Measurements from ENCODE around the gene STMN3. TPM values are rescaled to one million over a fixed set of nuclear protein-coding genes. Genes with fewer than 3 reads are reported as not detected.

The STMN3 gene
- total RNA-seq, 1 experiment from 2014 or later = 15.8 TPM

- Histone ChIP-seq H3F3A (ENCODE audit: low read length, unreplicated experiment) (no peaks in the 10 kb centered on the region), H3K36me3 (ENCODE audit: low read depth, low read length) (peaks cover 8% of the 10 kb centered on the region), H4K20me1 (ENCODE audit: low read length) (no peaks in the 10 kb centered on the region), H3K79me2 (ENCODE audit: low read length) (no peaks in the 10 kb centered on the region), H3K9me2 (replicated peaks; ENCODE audit: low read length) (no peaks in the 10 kb centered on the region), H3K4me3 (ENCODE audit: low read length) (no peak overlapping the region), H3K27ac (ENCODE audit: low read length) (no peak overlapping the region), H3K9ac (ENCODE audit: low read length) (no peak overlapping the region), H3K4me1 (ENCODE audit: insufficient read depth, low read length) (no peaks in the 10 kb centered on the region), H3K27me3 (ENCODE audit: low read length) (no peaks in the 10 kb centered on the region), H3K9me3 (ENCODE audit: low read length) (no peaks in the 10 kb centered on the region), H3K4me2 (ENCODE audit: low read length) (no peak overlapping the region), H2AFZ (ENCODE audit: low read length) (no peak overlapping the region)
- ChIA-PET POLR2A (ENCODE audit: unreplicated experiment) (no interaction called here), CTCF (no interaction called here)
- intact Hi-C loops (cut with micrococcal nuclease) = no loop called here
- no peak for TF ChIP-seq CTCF (conservative IDR thresholded peaks at IDR 0.05; ENCODE audit: low read depth, low read length)
- TF ChIP-seq EZH2phosphoT487 (IDR thresholded peaks at IDR 0.05; ENCODE audit: borderline replicate concordance, low read length) = no peak
- TF ChIP-seq EZH2 (IDR thresholded peaks at IDR 0.05; ENCODE audit: low read length, unreplicated experiment) = no peak
- BruUV-seq (replicated peaks) = no TSS peak
- DNase-seq = no peak
- no peak for ATAC-seq
Measured at GRCh38 chr20:63612276-63612931, 40.8 kb downstream of the STMN3 start.

- no peaks in the 10 kb centered on the region for H3K27me3 ChIP-seq (ENCODE audit: low read length)
- no TSS peak for BruUV-seq (replicated peaks)
- H3K4me2 ChIP-seq (ENCODE audit: low read length) = no peak overlapping the region
- ChIA-PET POLR2A (ENCODE audit: unreplicated experiment) (no interaction called here), CTCF (no interaction called here)
- intact Hi-C loops (cut with micrococcal nuclease) = no loop called here
- TF ChIP-seq CTCF (conservative IDR thresholded peaks at IDR 0.05; ENCODE audit: low read depth, low read length) = no peak
- TF ChIP-seq EZH2 (IDR thresholded peaks at IDR 0.05; ENCODE audit: low read length, unreplicated experiment) = no peak
- no peak for TF ChIP-seq EZH2phosphoT487 (IDR thresholded peaks at IDR 0.05; ENCODE audit: borderline replicate concordance, low read length)
- no peak overlapping the region for H2AFZ ChIP-seq (ENCODE audit: low read length)
- no peaks in the 10 kb centered on the region for H3F3A ChIP-seq (ENCODE audit: low read length, unreplicated experiment)
- ATAC-seq (no peak), DNase-seq (no peak)
- H3K9ac ChIP-seq (ENCODE audit: low read length) = no peak overlapping the region
- peaks cover 8% of the 10 kb centered on the region for H3K36me3 ChIP-seq (ENCODE audit: low read depth, low read length)
- H3K4me3 ChIP-seq (ENCODE audit: low read length) = no peak overlapping the region
- no peaks in the 10 kb centered on the region for H3K9me3 ChIP-seq (ENCODE audit: low read length)
- no peaks in the 10 kb centered on the region for H3K9me2 ChIP-seq (replicated peaks; ENCODE audit: low read length)
- 0 out of 2 replicates have a peak, but pooled peaks cover 2% of the 10 kb centered on the region for H3K79me2 ChIP-seq (ENCODE audit: low read length)
- no peak overlapping the region for H3K27ac ChIP-seq (ENCODE audit: low read length)
- H4K20me1 ChIP-seq (ENCODE audit: low read length) = no peaks in the 10 kb centered on the region
- no peaks in the 10 kb centered on the region for H3K4me1 ChIP-seq (ENCODE audit: insufficient read depth, low read length)
Measured at GRCh38 chr20:63611646-63612045, 41.6 kb downstream of the STMN3 start.

GRCh38 chr20:63610581-63611435 lies 42.4 kb downstream of the STMN3 start:
- intact Hi-C loops (cut with micrococcal nuclease) = no loop called here
- H3K9me3 ChIP-seq (ENCODE audit: low read length) = no peaks in the 10 kb centered on the region
- 0 out of 2 replicates have a peak, but pooled peaks cover 4% of the 10 kb centered on the region for H3K79me2 ChIP-seq (ENCODE audit: low read length)
- H3K27ac ChIP-seq (ENCODE audit: low read length) = no peak overlapping the region
- no TSS peak for BruUV-seq (replicated peaks)
- peaks cover 8% of the 10 kb centered on the region for H3K36me3 ChIP-seq (ENCODE audit: low read depth, low read length)
- ATAC-seq (no peak), DNase-seq (no peak)
- POLR2A ChIA-PET (ENCODE audit: unreplicated experiment) = no interaction called here
- H3K4me2 ChIP-seq (ENCODE audit: low read length) = no peak overlapping the region
- no peaks in the 10 kb centered on the region for H3K9me2 ChIP-seq (replicated peaks; ENCODE audit: low read length)
- H3K9ac ChIP-seq (ENCODE audit: low read length) = no peak overlapping the region
- no peak overlapping the region for H3K4me3 ChIP-seq (ENCODE audit: low read length)
- CTCF ChIA-PET = no interaction called here
- TF ChIP-seq EZH2 (IDR thresholded peaks at IDR 0.05; ENCODE audit: low read length, unreplicated experiment) = no peak
- TF ChIP-seq CTCF (conservative IDR thresholded peaks at IDR 0.05; ENCODE audit: low read depth, low read length) = no peak
- TF ChIP-seq EZH2phosphoT487 (IDR thresholded peaks at IDR 0.05; ENCODE audit: borderline replicate concordance, low read length) = no peak
- no peaks in the 10 kb centered on the region for H4K20me1 ChIP-seq (ENCODE audit: low read length)
- no peaks in the 10 kb centered on the region for H3K4me1 ChIP-seq (ENCODE audit: insufficient read depth, low read length)
- H3F3A ChIP-seq (ENCODE audit: low read length, unreplicated experiment) = no peaks in the 10 kb centered on the region
- H2AFZ ChIP-seq (ENCODE audit: low read length) = no peak overlapping the region
- no peaks in the 10 kb centered on the region for H3K27me3 ChIP-seq (ENCODE audit: low read length)

All from PC-3 (cell line).